GM12873 (cell line): ENCODE results near the gene CYB561D2.

ENCODE experiments used
- TF ChIP-seq, protein P1 (sequence below): IDR thresholded peaks from 2 replicates; pipeline ENCODE4 v1.5.1; 2012; ENCODE audit warnings: low read depth, mild to moderate bottlenecking, moderate library complexity, low read length, control low read depth; ENCODE audit not compliant: insufficient read depth; ENCODE audit errors: missing control alignments

The CYB561D2 gene

DNA sequence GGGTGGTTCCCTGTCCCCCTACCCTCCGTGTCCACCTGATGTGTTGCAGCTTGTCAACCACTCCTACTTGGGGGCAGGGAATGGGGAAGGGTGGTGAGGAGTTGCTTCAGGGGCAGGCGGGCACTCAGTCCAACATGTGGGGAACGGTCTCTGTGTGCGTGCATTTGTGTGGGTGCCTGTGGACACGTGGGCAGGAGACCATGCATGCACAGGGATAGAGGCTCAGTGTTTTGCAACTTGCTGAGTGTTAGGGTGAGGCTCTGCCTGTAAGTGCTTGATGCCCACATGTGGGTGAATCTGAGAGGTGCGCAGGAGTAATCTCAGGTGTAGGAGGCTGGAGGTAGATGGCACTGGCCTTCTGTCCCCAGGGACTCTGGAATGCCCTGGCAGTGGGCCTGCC is 33.1 kb downstream of the CYB561D2 start:
- TF ChIP-seq, protein P1, sequence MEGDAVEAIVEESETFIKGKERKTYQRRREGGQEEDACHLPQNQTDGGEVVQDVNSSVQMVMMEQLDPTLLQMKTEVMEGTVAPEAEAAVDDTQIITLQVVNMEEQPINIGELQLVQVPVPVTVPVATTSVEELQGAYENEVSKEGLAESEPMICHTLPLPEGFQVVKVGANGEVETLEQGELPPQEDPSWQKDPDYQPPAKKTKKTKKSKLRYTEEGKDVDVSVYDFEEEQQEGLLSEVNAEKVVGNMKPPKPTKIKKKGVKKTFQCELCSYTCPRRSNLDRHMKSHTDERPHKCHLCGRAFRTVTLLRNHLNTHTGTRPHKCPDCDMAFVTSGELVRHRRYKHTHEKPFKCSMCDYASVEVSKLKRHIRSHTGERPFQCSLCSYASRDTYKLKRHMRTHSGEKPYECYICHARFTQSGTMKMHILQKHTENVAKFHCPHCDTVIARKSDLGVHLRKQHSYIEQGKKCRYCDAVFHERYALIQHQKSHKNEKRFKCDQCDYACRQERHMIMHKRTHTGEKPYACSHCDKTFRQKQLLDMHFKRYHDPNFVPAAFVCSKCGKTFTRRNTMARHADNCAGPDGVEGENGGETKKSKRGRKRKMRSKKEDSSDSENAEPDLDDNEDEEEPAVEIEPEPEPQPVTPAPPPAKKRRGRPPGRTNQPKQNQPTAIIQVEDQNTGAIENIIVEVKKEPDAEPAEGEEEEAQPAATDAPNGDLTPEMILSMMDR, result no peak

DNA sequence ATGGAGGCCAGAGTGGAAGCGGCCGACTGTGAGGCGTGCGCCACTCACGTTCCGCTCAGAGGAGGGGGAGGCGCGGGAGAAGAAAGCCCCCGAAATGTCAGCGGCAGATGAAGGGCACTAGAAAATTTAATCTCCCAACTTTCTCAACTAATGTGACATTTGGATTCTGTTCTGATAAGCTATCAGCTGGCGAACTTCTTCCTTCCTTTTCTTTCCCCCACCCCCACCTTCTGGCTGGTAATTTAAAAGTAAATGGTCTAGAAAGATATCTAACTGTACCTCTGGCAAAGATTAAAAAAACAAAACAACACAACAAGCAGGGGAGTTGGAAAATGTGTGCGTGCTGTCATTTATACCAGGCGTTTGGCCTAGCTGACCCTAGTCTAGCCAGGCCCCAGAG is 35.1 kb downstream of the CYB561D2 start:
- TF ChIP-seq, protein P1, result no peak

DNA sequence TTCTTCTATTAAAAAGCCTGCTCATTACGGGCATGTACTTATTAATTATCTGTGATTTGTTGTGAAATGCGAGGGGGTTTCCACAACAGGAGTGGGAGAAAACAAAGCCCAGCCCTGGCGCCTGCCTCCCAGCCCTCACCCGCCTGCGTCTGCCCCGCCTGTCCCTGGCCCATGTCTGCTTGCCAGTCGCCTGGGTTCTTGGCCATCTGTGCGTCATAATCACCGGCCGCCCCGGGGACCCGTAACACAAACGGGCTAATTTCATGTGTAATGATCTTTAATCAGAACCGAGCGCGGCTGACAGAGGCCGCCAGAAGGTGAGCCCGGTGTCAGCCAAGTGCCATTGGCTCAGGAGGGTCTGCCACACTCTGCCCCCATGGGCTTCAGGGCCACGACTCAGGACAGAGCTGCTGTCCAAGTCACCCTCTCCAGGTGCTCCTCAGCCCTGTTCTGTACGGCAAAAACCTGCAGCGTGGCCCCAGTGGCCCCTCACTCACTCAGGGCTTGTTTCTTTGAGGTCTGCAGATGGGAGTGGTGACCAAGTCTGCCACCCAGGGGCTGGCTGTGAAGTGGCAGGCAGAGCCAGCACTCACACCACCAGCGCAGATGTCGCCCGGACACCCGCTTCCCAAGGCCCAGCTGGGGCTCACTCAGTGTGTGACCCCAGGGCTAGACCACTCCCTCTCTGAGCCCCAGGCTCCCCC is 37.5 kb downstream of the CYB561D2 start:
- TF ChIP-seq, protein P1, result peak; percentile 39

DNA sequence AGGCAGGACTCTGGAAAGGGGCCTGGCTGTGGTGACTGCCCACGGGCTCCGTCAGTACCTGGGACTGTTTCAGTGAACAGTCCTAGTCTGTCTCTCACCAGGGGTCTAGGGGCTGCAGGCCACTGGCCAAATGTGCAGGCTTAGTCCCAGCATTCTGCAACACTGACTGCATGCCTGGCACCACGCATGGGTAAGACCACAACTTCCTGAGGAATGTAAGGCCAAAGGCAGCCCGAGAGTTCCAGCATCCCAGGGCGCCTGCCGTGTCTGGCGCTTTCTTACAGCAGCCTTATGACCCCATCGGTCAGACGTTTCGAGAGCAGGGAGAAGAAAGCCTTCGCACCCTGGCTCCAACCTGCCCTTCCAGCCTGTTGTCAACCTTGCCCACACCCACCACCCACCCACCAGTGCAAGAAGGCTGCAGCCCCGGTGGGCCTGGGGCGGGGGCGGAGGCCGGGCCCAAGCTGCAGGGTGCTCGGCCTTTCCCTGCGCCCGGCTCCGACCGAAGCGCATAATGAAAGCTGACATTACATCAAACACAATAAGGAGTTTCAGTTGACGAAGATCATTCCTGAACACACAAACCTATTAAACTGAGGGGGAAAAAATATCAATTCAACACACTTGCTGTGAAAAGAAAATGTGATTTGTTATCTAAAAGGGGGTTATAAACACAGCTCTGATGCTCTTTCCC is 38.2 kb downstream of the CYB561D2 start:
- TF ChIP-seq, protein P1, result no peak

DNA sequence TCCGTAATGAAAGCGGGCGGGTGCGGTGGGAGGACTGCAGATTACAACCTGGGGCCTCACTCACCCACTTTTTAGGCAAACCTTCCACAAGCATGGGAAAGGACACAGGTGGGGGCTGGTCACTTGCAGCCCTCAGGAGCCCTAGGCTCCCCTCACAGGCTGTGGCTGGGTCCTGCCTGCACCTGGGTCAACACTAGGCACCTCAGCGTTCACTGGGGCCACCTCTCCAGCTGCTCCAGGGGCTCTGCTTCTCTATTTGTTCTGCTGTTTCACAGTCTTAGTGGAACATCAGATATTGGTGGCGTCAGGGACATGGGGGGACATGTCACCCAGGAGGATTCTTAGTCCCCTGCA is 38.7 kb downstream of the CYB561D2 start:
- TF ChIP-seq, protein P1, result no peak

DNA sequence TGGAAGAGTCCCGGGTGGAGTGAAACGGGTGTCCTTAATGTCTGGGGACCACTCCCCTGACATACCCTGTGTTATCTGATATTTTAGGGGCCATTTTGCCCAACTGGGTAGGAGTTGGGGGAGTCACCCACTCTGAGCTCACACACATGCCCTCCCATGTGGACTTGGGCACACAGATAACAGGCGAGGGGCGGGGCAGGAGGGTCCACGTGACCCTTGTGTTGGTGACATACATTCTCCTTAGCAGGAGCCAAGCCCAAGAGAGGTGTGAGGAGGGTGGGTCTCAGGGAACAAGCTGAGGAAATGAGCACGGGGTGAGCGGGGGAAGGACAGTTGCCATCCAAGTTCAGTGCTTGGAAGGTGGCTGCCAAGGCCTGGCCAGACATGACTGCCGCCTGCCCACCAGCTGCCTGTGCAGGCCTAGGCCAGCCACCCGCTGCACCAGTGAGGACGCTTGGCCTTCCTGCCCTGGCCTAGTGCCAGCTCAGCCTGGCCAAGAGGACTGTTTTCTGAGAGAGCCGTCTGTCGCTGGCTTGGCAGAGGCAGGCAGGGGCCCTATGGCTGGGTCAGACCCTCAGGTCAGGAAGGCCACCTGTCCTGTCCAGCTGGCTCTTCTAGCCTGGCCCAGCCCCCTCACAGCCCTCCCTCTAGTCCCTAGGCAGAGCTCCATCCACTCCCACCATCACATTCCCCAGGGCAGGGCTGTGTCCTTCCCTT is 40.0 kb downstream of the CYB561D2 start:
- TF ChIP-seq, protein P1, result no peak

DNA sequence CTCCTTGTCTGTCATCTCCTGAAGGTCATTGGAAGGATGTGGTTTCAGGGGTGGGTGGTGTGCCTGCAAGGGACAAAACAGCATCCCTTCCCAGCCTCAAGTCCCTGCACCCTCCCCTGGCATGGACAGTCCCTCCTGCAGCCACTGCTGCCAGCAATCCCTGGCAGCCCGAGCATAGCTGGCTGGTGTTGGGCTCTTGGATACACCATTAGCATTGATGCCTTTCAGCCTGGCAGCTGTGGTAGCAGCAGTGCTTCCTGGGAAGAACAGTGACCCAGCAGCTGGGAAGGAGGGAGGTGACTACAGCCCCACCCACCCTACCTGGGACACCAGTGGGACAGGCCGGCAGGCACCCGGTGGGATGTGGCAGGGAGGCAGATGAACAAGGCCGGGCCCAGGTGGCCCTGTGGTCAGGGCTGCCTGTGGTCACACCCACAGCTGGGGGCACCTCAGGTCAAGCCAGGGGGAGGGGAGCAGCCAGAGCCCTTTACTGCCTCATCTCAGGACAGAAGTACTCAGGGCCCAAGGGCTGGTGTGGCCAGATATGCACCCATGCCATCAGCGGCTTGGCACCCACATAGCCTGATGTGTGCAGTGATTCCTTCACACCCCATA is 41.5 kb downstream of the CYB561D2 start:
- TF ChIP-seq, protein P1, result no peak
